ENCODE measurements around the gene NANS.
"Not testable (repeated sequence)": the region's sequence is repeated elsewhere in the genome, so short reads cannot be mapped to it uniquely, and the experiment has no call there.

Gene NANS

GRCh38 chr9:98039607-98040017 is 16.9 kb upstream of the NANS start:
- DNase-seq (ENCODE audit: low read depth): no peak

- DNase-seq (ENCODE audit: low read depth): no peak
Observed at GRCh38 chr9:98040212-98040611, 16.3 kb upstream of the NANS start.

GRCh38 chr9:98043915-98044314 is 12.6 kb upstream of the NANS start:
- DNase-seq (ENCODE audit: low read depth): no peak

- peak; percentile 12 for DNase-seq (ENCODE audit: low read depth)
Observed at GRCh38 chr9:98045234-98046179, 11.0 kb upstream of the NANS start.

GRCh38 chr9:98046180-98046543 is 10.4 kb upstream of the NANS start:
- no peak for DNase-seq (ENCODE audit: low read depth)

GRCh38 chr9:98047002-98047401 is 9.5 kb upstream of the NANS start:
- no peak for DNase-seq (ENCODE audit: low read depth)

GRCh38 chr9:98049288-98050072 is 7.1 kb upstream of the NANS start:
- no peak for DNase-seq (ENCODE audit: low read depth)

GRCh38 chr9:98050351-98050750 is 6.2 kb upstream of the NANS start:
- no peak for DNase-seq (ENCODE audit: low read depth)

- no peak for DNase-seq (ENCODE audit: low read depth)
Observed at GRCh38 chr9:98054376-98054951, 2.1 kb upstream of the NANS start.

- no peak for DNase-seq (ENCODE audit: low read depth)
Observed at GRCh38 chr9:98057138-98057799, 737 bp downstream of the NANS start.

GRCh38 chr9:98062161-98062560 is 5.6 kb downstream of the NANS start:
- DNase-seq (ENCODE audit: low read depth): no peak

GRCh38 chr9:98064623-98065392 is 8.3 kb downstream of the NANS start:
- DNase-seq (ENCODE audit: low read depth): no peak

GRCh38 chr9:98066235-98066634 is 9.7 kb downstream of the NANS start:
- no peak for DNase-seq (ENCODE audit: low read depth)

- DNase-seq (ENCODE audit: low read depth): no peak
Observed at GRCh38 chr9:98067184-98067583, 10.7 kb downstream of the NANS start.

- no peak for DNase-seq (ENCODE audit: low read depth)
Observed at GRCh38 chr9:98069551-98069950, 13.0 kb downstream of the NANS start.

GRCh38 chr9:98070704-98071103 is 14.2 kb downstream of the NANS start:
- DNase-seq (ENCODE audit: low read depth): no peak

GRCh38 chr9:98071737-98072136 is 15.2 kb downstream of the NANS start:
- no peak for DNase-seq (ENCODE audit: low read depth)

- DNase-seq (ENCODE audit: low read depth): peak; percentile 62
Observed at GRCh38 chr9:98074115-98074990, 17.8 kb downstream of the NANS start.

- no peak for DNase-seq (ENCODE audit: low read depth)
Observed at GRCh38 chr9:98075332-98075805, 18.8 kb downstream of the NANS start.

- not testable (repeated sequence) for DNase-seq (ENCODE audit: low read depth)
Observed at GRCh38 chr9:98076514-98076890, 20.0 kb downstream of the NANS start.

Data from activated gamma-delta T cell treated with anti-CD3 and anti-CD28 coated beads, Interleukin-2, amount 50 U/mL, for 16 hours (primary cell).